K562 (cell line): ENCODE measurements around the gene SOX6. TPM values are rescaled to one million over a fixed set of nuclear protein-coding genes. Genes with fewer than 3 reads are reported as not detected.

Experiments used
- ATAC-seq: fragments of 200-7000 bp; cut with Tn5 transposase; 3 replicates; pipeline ENCODE4 v1.9.1; 2020; ENCODE audit warnings: moderate library complexity
- BruUV-seq: library from RNA; stranded (reverse); fragments of 400-500 nt; replicated peaks from 2 replicates; lab custom pipeline; 2021; lab: Mats Ljungman, UMichigan
- CTCF ChIA-PET: fragments of 300-600 bp; formaldehyde crosslinking; extraction: SDS; loops from one replicate; lab custom pipeline; 2021; ENCODE audit warnings: low intra/inter-chr PET ratio; lab: Yijun Ruan, JAX
- POLR2A ChIA-PET: fragments of 300-600, 350-650 bp; sonication (Branson Sonifier 250); formaldehyde crosslinking; extraction: SDS; loops from one replicate; lab custom pipeline; 2021; ENCODE audit warnings: antibody characterized with exemption, inconsistent platforms; lab: Yijun Ruan, JAX
- DNase-seq, 4 experiments: peaks; one replicate each; pipeline versions ENCODE4 v3.0.0 to v3.0.0-alpha.2; 2011 to 2018; ENCODE audit warnings: low spot score in 3 of 4, mixed read lengths in 3 of 4; ENCODE audit errors: extremely low read depth in 1 of 4
- FAIRE-seq: peaks from 2 replicates; lab custom pipeline; 2011; peaks lifted over from hg19 to GRCh38; lab: Jason Lieb, UNC
- H2AFZ ChIP-seq: 2 replicates; pipeline ENCODE4 v1.6.0; 2011; ENCODE audit warnings: low read depth, low read length, control low read depth, inconsistent platforms
- H3K27ac ChIP-seq: fragments of 200-600 bp; 3 replicates; pipeline ENCODE4 v1.8.0; 2011; ENCODE audit warnings: low read depth, mild to moderate bottlenecking, control low read depth, inconsistent platforms, low read length, moderate library complexity, mixed read lengths; ENCODE audit errors: extremely low read depth
- H3K27me3 ChIP-seq, 2 experiments: fragments of 300-600 bp in 1 of 2; 2 replicates in 1 of 2; 3 replicates in 1 of 2; pipeline versions ENCODE4 v1.6.0 to v1.8.0; 2011; ENCODE audit warnings: inconsistent platforms in 2 of 2, low read length in 2 of 2, mild to moderate bottlenecking in 1 of 2, mixed read lengths in 1 of 2, moderate library complexity in 1 of 2; ENCODE audit not compliant: control insufficient read depth in 2 of 2, insufficient read depth in 2 of 2
- H3K36me3 ChIP-seq: fragments of 300-600 bp; 3 replicates; pipeline ENCODE4 v1.8.0; 2011; ENCODE audit warnings: mild to moderate bottlenecking, low read length, inconsistent platforms; ENCODE audit not compliant: control insufficient read depth, insufficient read depth
- H3K4me1 ChIP-seq, 2 experiments: fragments of 200-600 bp in 1 of 2; replicated peaks in 1 of 2; 2 replicates in 1 of 2; 3 replicates in 1 of 2; pipeline versions ENCODE4 v1.5.1 to v1.8.0; 2011; ENCODE audit warnings: inconsistent platforms in 2 of 2, low read length in 2 of 2, mild to moderate bottlenecking in 1 of 2, mixed read lengths in 1 of 2, moderate library complexity in 1 of 2; ENCODE audit not compliant: control insufficient read depth in 2 of 2, insufficient read depth in 2 of 2
- H3K4me2 ChIP-seq: 2 replicates; pipeline ENCODE4 v1.6.1; 2011; ENCODE audit warnings: low read length, control low read depth, inconsistent platforms, mixed read lengths; ENCODE audit not compliant: insufficient read depth
- H3K4me3 ChIP-seq: fragments of 200-600 bp; sonication (generic), shearing (Covaris generic); 2 replicates; pipeline ENCODE4 v1.5.1; 2016; ENCODE audit warnings: control low read depth, inconsistent platforms
- H3K79me2 ChIP-seq: fragments of 200-600 bp; 3 replicates; pipeline ENCODE4 v1.8.0; 2011; ENCODE audit warnings: low read length, inconsistent platforms; ENCODE audit not compliant: control insufficient read depth, insufficient read depth
- H3K9ac ChIP-seq, 2 experiments: 2 replicates each; pipeline versions ENCODE4 v1.6.0 to v1.6.1; 2011; ENCODE audit warnings: low read depth in 2 of 2, low read length in 2 of 2, control low read depth in 1 of 2, inconsistent platforms in 1 of 2, mild to moderate bottlenecking in 1 of 2, mixed read lengths in 1 of 2; ENCODE audit not compliant: insufficient read depth in 1 of 2
- H3K9me1 ChIP-seq: one replicate; pipeline ENCODE4 v1.6.0; 2011; ENCODE audit warnings: inconsistent platforms, mild to moderate bottlenecking, low read length, moderate library complexity; ENCODE audit not compliant: control insufficient read depth, insufficient read depth
- H3K9me3 ChIP-seq: replicated peaks from 2 replicates; pipeline ENCODE4 v1.5.1; 2011; ENCODE audit warnings: low read depth, low read length, inconsistent platforms; ENCODE audit not compliant: control insufficient read depth, insufficient read depth
- H4K20me1 ChIP-seq: replicated peaks from 2 replicates; pipeline ENCODE4 v1.6.1; 2011; ENCODE audit warnings: low read length, inconsistent platforms, mixed read lengths; ENCODE audit not compliant: control insufficient read depth, insufficient read depth
- CBX2 ChIP-seq: fragments of 200-600 bp; sonication (generic); IDR thresholded peaks from one replicate; pipeline ENCODE4 v1.6.1; 2012; ENCODE audit warnings: mild to moderate bottlenecking, low read length, inconsistent platforms; ENCODE audit not compliant: insufficient read depth, poor library complexity, severe bottlenecking
- FOXA1 ChIP-seq: fragments of 450-650 bp; IDR thresholded peaks from 2 replicates; pipeline ENCODE4 v1.6.1; 2016; ENCODE audit warnings: mild to moderate bottlenecking, borderline replicate concordance
- MTF1 ChIP-seq: fragments of 250-450 bp; sonication (Bioruptor Pico); IDR thresholded peaks from 2 replicates; pipeline ENCODE4 v1.9.0; 2021; ENCODE audit warnings: moderate library complexity, mild to moderate bottlenecking, inconsistent platforms, borderline replicate concordance
- NCOA4 ChIP-seq: fragments of 450-650 bp; IDR thresholded peaks from 2 replicates; pipeline ENCODE4 v1.6.1; 2018; ENCODE audit warnings: mild to moderate bottlenecking; ENCODE audit not compliant: partially characterized antibody
- SAFB ChIP-seq: fragments of 200-400 bp; formaldehyde crosslinking; IDR thresholded peaks from 2 replicates; pipeline ENCODE4 v1.6.1; 2017; ENCODE audit warnings: low read depth, low read length, borderline replicate concordance
- ZNF512 ChIP-seq: IDR thresholded peaks from 2 replicates; pipeline ENCODE4 v1.6.1; 2016; ENCODE audit warnings: missing genetic modification characterization, missing compliant biosample characterization
- ZNF830 ChIP-seq: fragments of 250-450 bp; sonication (Bioruptor Pico); IDR thresholded peaks from 2 replicates; pipeline ENCODE4 v1.5.0; 2021; ENCODE audit warnings: mild to moderate bottlenecking
- in situ Hi-C: fragments of 300-500 bp; cut with MboI; formaldehyde crosslinking; loops from 4 replicates; pipeline ENCODE4 v1.15.0; 2018; ENCODE audit warnings: inconsistent platforms, mixed read lengths
- intact Hi-C: fragments of 100-400 bp; cut with micrococcal nuclease; formaldehyde crosslinking; loops from 2 replicates; pipeline ENCODE4 v1.14.2; 2022
- polyA plus RNA-seq, 8 experiments: library from polyadenylated mRNA; depleted of rRNA in 4 of 8; stranded (reverse) in 5 of 8; unstranded in 3 of 8; fragments of >200 nt; fragmentation: Nextera tagmentation in 2 of 8; fragmentation: Illumina TruSeq in 1 of 8; extraction: Ambion mirVana in 2 of 8; extraction: Trizol in 1 of 8; gene quantifications; 2 replicates each; pipeline versions ENCODE4 v1.2.1 to v1.2.3, GENCODE V29; 2011 to 2014; ENCODE audit warnings: inconsistent platforms in 1 of 8, missing spikeins in 1 of 8
- total RNA-seq, 7 experiments: library from RNA; depleted of rRNA in 6 of 7; stranded (reverse); fragments of >200 nt in 6 of 7; fragmentation: Illumina TruSeq in 2 of 7; extraction: Trizol in 2 of 7; gene quantifications; 2 replicates each; pipeline versions ENCODE4 v1.2.1 to v1.2.3, GENCODE V29; 2011 to 2021; ENCODE audit warnings: low replicate concordance in 1 of 7

The SOX6 gene
- total and polyA plus RNA-seq, 9 of the 15 experiments (the other 6 are each of a cell fraction or from before 2014, with no cell fraction given): 0.89 to 8.7 (median 5.7) TPM

DNA sequence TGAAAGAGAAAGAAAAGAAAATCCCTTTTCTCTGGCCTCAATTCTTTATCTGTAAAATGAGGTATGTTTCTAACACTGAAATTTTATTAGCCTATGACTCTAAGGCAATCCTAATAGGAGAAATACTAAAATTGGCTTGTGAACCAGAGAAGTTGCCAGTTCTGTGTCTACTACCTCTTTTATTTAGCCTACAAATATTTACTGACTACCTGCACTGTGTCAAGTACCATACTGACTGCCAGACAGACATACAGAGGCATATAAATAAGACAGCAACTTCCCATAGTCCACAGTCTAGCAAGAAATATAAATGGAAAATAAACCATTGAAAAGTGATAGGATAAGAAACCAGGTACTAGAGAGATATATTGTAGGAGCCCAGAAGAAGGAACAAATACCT, 2.4 kb upstream of the SOX6 start:
- intact Hi-C loops (loop anchor here (5.0 to 10.0 kb wide), 4 partner anchors 76 to 394 kb away; no protein-coding TSS in a partner anchor), in situ Hi-C loops (no loop called here)
- H3K27me3 ChIP-seq: no peaks in the 10 kb centered on the region
- H3K79me2 ChIP-seq: peaks cover 3% of the 10 kb centered on the region; the same call in 1 of the 3 replicates
- H3K9me3 ChIP-seq: no peaks in the 10 kb centered on the region
- BruUV-seq: no TSS peak
- H3K4me3 ChIP-seq: no peak overlapping the region
- peak overlapping the region in 1 of 2 experiments; percentile 28; a peak in 2 of 4 replicates for H3K9ac ChIP-seq
- no peaks in the 10 kb centered on the region for H3K9me1 ChIP-seq
- H2AFZ ChIP-seq: peak overlapping the region; percentile 34; the same call in 1 of the 2 replicates
- ATAC-seq: peak; percentile 6
- TF ChIP-seq CBX2: no peak
- no peak for TF ChIP-seq NCOA4
- no peak for TF ChIP-seq MTF1
- no peak for TF ChIP-seq FOXA1
- TF ChIP-seq SAFB: no peak
- TF ChIP-seq ZNF512 (tag): no peak
- no peak for TF ChIP-seq ZNF830 (CRISPR knock-in tag)
- TF ChIP-seq, all 486 proteins: peak for 0
- Histone ChIP-seq H3K4me1 (peaks cover 4 to 59% of the 10 kb centered on the region in 2 experiments; a peak in 4 of 5 replicates), H4K20me1 (no peaks in the 10 kb centered on the region), H3K27ac (peak overlapping the region; percentile 69), H3K36me3 (no peaks in the 10 kb centered on the region), H3K4me2 (peak overlapping the region; percentile 47; the same call in 1 of the 2 replicates)
- FAIRE-seq (no peak), DNase-seq (no peak)
- CTCF ChIA-PET: no interaction called here
- POLR2A ChIA-PET: interaction anchor here (1.0 kb wide), 1 partner anchor 44 kb away, joined by 3 read pairs; no protein-coding TSS in a partner anchor
